Measurements from ENCODE around the gene ATP10D.

- TF ChIP-seq REST (IDR thresholded peaks at IDR 0.05; ENCODE audit: low read depth, low read length) (no peak), JUND (IDR thresholded peaks at IDR 0.05) (no peak), FOXM1 (IDR thresholded peaks at IDR 0.05; ENCODE audit: low read depth) (no peak), YY1 (IDR thresholded peaks at IDR 0.05; ENCODE audit: low read depth) (no peak), RXRA (IDR thresholded peaks at IDR 0.05; ENCODE audit: borderline replicate concordance, low read depth) (no peak), EZH2phosphoT487 (IDR thresholded peaks at IDR 0.05; ENCODE audit: borderline replicate concordance, low read depth) (no peak), EP300 (IDR thresholded peaks at IDR 0.05; ENCODE audit: borderline replicate concordance in 1 of 2, low read depth in 1 of 2, low read length in 1 of 2) (no peak)
- TF ChIP-seq, protein P1, sequence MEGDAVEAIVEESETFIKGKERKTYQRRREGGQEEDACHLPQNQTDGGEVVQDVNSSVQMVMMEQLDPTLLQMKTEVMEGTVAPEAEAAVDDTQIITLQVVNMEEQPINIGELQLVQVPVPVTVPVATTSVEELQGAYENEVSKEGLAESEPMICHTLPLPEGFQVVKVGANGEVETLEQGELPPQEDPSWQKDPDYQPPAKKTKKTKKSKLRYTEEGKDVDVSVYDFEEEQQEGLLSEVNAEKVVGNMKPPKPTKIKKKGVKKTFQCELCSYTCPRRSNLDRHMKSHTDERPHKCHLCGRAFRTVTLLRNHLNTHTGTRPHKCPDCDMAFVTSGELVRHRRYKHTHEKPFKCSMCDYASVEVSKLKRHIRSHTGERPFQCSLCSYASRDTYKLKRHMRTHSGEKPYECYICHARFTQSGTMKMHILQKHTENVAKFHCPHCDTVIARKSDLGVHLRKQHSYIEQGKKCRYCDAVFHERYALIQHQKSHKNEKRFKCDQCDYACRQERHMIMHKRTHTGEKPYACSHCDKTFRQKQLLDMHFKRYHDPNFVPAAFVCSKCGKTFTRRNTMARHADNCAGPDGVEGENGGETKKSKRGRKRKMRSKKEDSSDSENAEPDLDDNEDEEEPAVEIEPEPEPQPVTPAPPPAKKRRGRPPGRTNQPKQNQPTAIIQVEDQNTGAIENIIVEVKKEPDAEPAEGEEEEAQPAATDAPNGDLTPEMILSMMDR (IDR thresholded peaks at IDR 0.05) = no peak
- TF ChIP-seq, protein P2, sequence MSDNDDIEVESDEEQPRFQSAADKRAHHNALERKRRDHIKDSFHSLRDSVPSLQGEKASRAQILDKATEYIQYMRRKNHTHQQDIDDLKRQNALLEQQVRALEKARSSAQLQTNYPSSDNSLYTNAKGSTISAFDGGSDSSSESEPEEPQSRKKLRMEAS (IDR thresholded peaks at IDR 0.05; ENCODE audit: low read depth) = no peak
These were observed 105.2 kb downstream of the ATP10D start for GRCh38 chr4:47590325-47590724.
